ENCODE data around the gene ARMC9. TPM values are rescaled to one million over a fixed set of nuclear protein-coding genes. Genes with fewer than 3 reads are reported as not detected.

The ARMC9 gene
- total and polyA plus RNA-seq, 2 experiments from 2014 or later: 15.1 to 17.3 TPM

- no peaks in the 10 kb centered on the region for H3K27me3 ChIP-seq (replicated peaks; ENCODE audit: insufficient read depth)
- H3K27ac ChIP-seq: no peak overlapping the region
- H3K79me2 ChIP-seq (ENCODE audit: insufficient read depth): no peaks in the 10 kb centered on the region
- no peaks in the 10 kb centered on the region for H3K4me1 ChIP-seq (ENCODE audit: insufficient read depth)
- no peaks in the 10 kb centered on the region for H3K9me3 ChIP-seq (ENCODE audit: low read depth)
- no peaks in the 10 kb centered on the region for H3K36me3 ChIP-seq (ENCODE audit: low read depth)
- no peaks in the 10 kb centered on the region for H3K9me2 ChIP-seq (ENCODE audit: insufficient read depth)
- in situ Hi-C loops (cut with MboI): no loop called here
- no peak for DNase-seq
- no peaks in the 10 kb centered on the region for H3F3A ChIP-seq (ENCODE audit: insufficient read depth)
- H3K4me3 ChIP-seq: no peak overlapping the region
- no peak overlapping the region for H2AFZ ChIP-seq
- no peak overlapping the region for H3K4me2 ChIP-seq (ENCODE audit: unreplicated experiment)
- no peak for TF ChIP-seq EZH2 (IDR thresholded peaks at IDR 0.05; ENCODE audit: insufficient read depth, poor library complexity, severe bottlenecking)
- no peak for TF ChIP-seq EZH2phosphoT487 (IDR thresholded peaks at IDR 0.05; ENCODE audit: insufficient read depth, low read depth)
- 93 to 95% methylated on average over 15 of the region's 15 CpGs for WGBS, 2 experiments (ENCODE audit: low coverage in 1 of 2, low lambda C conversion rate in 2 of 2, missing lambda C conversion rate in 2 of 2)
- no peaks in the 10 kb centered on the region; the same call in 1 of the 2 replicates for H4K20me1 ChIP-seq (ENCODE audit: insufficient read depth)
- H3K9ac ChIP-seq: no peak overlapping the region
Observed at GRCh38 chr2:231244382-231245248, 46.2 kb downstream of the ARMC9 start.

DNA sequence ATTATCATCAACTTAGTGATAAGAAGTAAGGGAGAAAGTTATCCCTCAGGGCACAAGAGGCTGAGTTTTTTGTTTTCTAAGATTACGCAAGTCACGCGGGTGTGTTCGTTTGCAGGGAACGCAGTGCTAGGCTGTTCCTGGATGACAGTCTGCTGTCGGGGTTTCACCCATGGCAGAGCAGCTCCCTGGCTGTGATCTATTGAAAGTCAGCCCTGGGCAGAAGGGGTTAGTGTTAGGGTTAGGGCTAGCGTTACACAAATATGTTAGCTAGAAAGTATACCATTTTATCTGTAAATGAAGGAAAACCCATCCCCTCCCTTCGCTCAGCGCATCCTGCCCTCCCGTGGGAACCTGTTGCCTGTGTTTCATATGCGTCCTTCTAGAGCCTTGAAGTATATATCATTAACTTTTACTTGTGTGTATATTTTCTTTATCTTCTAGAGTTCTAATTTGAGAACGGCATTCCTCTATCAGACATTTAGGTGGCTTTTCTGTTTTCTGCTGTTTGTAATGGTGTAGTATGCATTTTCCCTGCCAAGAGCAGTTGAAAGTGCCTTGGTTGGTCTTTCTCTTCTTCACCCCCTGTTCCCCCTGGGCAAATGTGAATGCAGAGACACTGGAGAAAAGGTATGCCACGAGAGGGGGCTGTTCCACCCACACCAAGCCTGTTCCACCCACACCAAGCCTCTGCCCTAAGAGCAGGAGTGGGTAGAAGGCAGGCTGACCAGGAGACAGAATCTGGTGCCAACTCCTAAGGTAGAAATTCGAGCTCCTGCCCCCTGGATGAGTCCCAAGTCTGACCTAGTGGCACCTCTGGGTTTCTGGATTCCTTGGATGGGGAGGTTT lies 47.0 kb downstream of the ARMC9 start:
- Histone ChIP-seq H3K27ac (no peak overlapping the region), H3K9me3 (ENCODE audit: low read depth) (no peaks in the 10 kb centered on the region), H3K36me3 (ENCODE audit: low read depth) (no peaks in the 10 kb centered on the region), H4K20me1 (ENCODE audit: insufficient read depth) (no peaks in the 10 kb centered on the region; the same call in 1 of the 2 replicates), H3K27me3 (replicated peaks; ENCODE audit: insufficient read depth) (no peaks in the 10 kb centered on the region), H3K9ac (no peak overlapping the region), H3F3A (ENCODE audit: insufficient read depth) (no peaks in the 10 kb centered on the region), H3K4me1 (ENCODE audit: insufficient read depth) (no peaks in the 10 kb centered on the region), H3K4me3 (no peak overlapping the region), H2AFZ (no peak overlapping the region), H3K9me2 (ENCODE audit: insufficient read depth) (no peaks in the 10 kb centered on the region), H3K79me2 (ENCODE audit: insufficient read depth) (no peaks in the 10 kb centered on the region), H3K4me2 (ENCODE audit: unreplicated experiment) (no peak overlapping the region)
- no peak for DNase-seq
- in situ Hi-C loops (cut with MboI): no loop called here
- TF ChIP-seq EZH2phosphoT487 (IDR thresholded peaks at IDR 0.05; ENCODE audit: insufficient read depth, low read depth) (no peak), EZH2 (IDR thresholded peaks at IDR 0.05; ENCODE audit: insufficient read depth, poor library complexity, severe bottlenecking) (no peak)
- WGBS, 2 experiments (ENCODE audit: low coverage in 1 of 2, low lambda C conversion rate in 2 of 2, missing lambda C conversion rate in 2 of 2): 88 to 90% methylated on average over 14 of the region's 14 CpGs

DNA sequence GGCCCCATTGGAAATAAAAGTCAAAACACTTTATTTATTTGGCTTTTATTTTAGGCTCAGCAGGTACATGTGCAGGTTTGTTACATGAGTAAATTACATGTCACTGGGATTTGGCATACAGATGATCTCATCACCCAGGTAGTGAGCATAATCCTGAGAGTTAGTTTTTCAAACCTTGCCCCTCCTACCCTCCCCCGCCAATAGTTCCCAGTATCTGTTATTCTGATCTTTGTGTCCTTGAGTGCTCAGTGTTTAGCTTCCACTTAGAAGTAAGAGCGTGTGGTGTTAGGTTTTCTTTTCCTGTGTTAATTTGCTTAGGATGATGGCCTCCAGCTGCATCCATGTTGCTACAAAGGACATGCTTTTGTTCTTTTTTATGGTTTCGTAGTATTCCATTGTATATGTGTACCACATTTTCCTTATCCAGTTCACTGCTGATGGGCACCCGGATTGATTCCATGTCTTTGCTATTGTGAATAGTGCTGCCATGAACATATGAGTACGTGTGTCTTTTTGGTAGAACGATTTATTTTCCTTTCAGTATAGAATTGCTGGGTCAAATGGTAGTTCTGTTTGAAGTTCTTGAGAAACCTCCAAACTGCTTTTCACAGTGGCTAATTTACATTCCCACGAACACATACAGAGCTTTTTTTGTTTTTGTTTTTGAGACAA lies 47.9 kb downstream of the ARMC9 start:
- no peak overlapping the region for H2AFZ ChIP-seq
- H3K9ac ChIP-seq: no peak overlapping the region
- H3K4me2 ChIP-seq (ENCODE audit: unreplicated experiment): no peak overlapping the region
- no peak overlapping the region for H3K4me3 ChIP-seq
- in situ Hi-C loops (cut with MboI): no loop called here
- H3K36me3 ChIP-seq (ENCODE audit: low read depth): no peaks in the 10 kb centered on the region
- no peaks in the 10 kb centered on the region for H3K79me2 ChIP-seq (ENCODE audit: insufficient read depth)
- 88 to 91% methylated on average over 7 of the region's 7 CpGs for WGBS, 2 experiments (ENCODE audit: low coverage in 1 of 2, low lambda C conversion rate in 2 of 2, missing lambda C conversion rate in 2 of 2)
- TF ChIP-seq EZH2phosphoT487 (IDR thresholded peaks at IDR 0.05; ENCODE audit: insufficient read depth, low read depth) (no peak), EZH2 (IDR thresholded peaks at IDR 0.05; ENCODE audit: insufficient read depth, poor library complexity, severe bottlenecking) (no peak)
- H4K20me1 ChIP-seq (ENCODE audit: insufficient read depth): no peaks in the 10 kb centered on the region
- no peaks in the 10 kb centered on the region for H3K4me1 ChIP-seq (ENCODE audit: insufficient read depth)
- no peaks in the 10 kb centered on the region for H3K27me3 ChIP-seq (replicated peaks; ENCODE audit: insufficient read depth)
- H3F3A ChIP-seq (ENCODE audit: insufficient read depth): no peaks in the 10 kb centered on the region
- H3K9me2 ChIP-seq (ENCODE audit: insufficient read depth): no peaks in the 10 kb centered on the region
- no peak overlapping the region for H3K27ac ChIP-seq
- H3K9me3 ChIP-seq (ENCODE audit: low read depth): no peaks in the 10 kb centered on the region
- no peak for DNase-seq

- Histone ChIP-seq H3K9me2 (ENCODE audit: insufficient read depth) (no peaks in the 10 kb centered on the region), H3K4me1 (ENCODE audit: insufficient read depth) (no peaks in the 10 kb centered on the region), H3K9me3 (ENCODE audit: low read depth) (no peaks in the 10 kb centered on the region), H3F3A (ENCODE audit: insufficient read depth) (no peaks in the 10 kb centered on the region), H2AFZ (no peak overlapping the region), H4K20me1 (ENCODE audit: insufficient read depth) (no peaks in the 10 kb centered on the region), H3K4me3 (no peak overlapping the region), H3K4me2 (ENCODE audit: unreplicated experiment) (no peak overlapping the region), H3K9ac (no peak overlapping the region), H3K27ac (no peak overlapping the region), H3K36me3 (ENCODE audit: low read depth) (no peaks in the 10 kb centered on the region), H3K27me3 (replicated peaks; ENCODE audit: insufficient read depth) (no peaks in the 10 kb centered on the region), H3K79me2 (ENCODE audit: insufficient read depth) (no peaks in the 10 kb centered on the region)
- no peak for TF ChIP-seq EZH2phosphoT487 (IDR thresholded peaks at IDR 0.05; ENCODE audit: insufficient read depth, low read depth)
- no peak for TF ChIP-seq EZH2 (IDR thresholded peaks at IDR 0.05; ENCODE audit: insufficient read depth, poor library complexity, severe bottlenecking)
- in situ Hi-C loops (cut with MboI): no loop called here
- WGBS, 2 experiments (ENCODE audit: low coverage in 1 of 2, low lambda C conversion rate in 2 of 2, missing lambda C conversion rate in 2 of 2): 96 to 98% methylated on average over 5 of the region's 5 CpGs
- DNase-seq: peak; percentile 28
Observed at GRCh38 chr2:231250146-231250545, 51.7 kb downstream of the ARMC9 start.
